Endometrium (tissue), 2 donors: ENCODE results near the gene SDHAF2.
"Not testable (repeated sequence)": the region's sequence is repeated elsewhere in the genome, so short reads cannot be mapped to it uniquely, and the experiment has no call there.

Experiments
- FAIRE-seq: peaks from 2 replicates; lab custom pipeline; 2012; peaks lifted over from hg19 to GRCh38; lab: Jason Lieb, UNC
- donor health status: control.
- donor health status: control.

SDHAF2 gene

GRCh38 chr11:61425367-61426131 is 4.4 kb upstream of the SDHAF2 start:
- FAIRE-seq: no peak

GRCh38 chr11:61429346-61429690 is 606 bp upstream of the SDHAF2 start:
- no peak for FAIRE-seq

GRCh38 chr11:61430839-61431238 is 915 bp downstream of the SDHAF2 start:
- FAIRE-seq: not testable (repeated sequence)

- FAIRE-seq: no peak
Measured at GRCh38 chr11:61437496-61437895, 7.6 kb downstream of the SDHAF2 start.

- no peak for FAIRE-seq
Measured at GRCh38 chr11:61439615-61440014, 9.7 kb downstream of the SDHAF2 start.

GRCh38 chr11:61442616-61443015 is 12.7 kb downstream of the SDHAF2 start:
- no peak for FAIRE-seq

GRCh38 chr11:61445516-61445915 is 15.6 kb downstream of the SDHAF2 start:
- FAIRE-seq: no peak

- no peak for FAIRE-seq
Measured at GRCh38 chr11:61446211-61446651, 16.3 kb downstream of the SDHAF2 start.

- FAIRE-seq: no peak
Measured at GRCh38 chr11:61447601-61448551, 18.0 kb downstream of the SDHAF2 start.

GRCh38 chr11:61448552-61448927 is 18.6 kb downstream of the SDHAF2 start:
- no peak for FAIRE-seq

GRCh38 chr11:61452825-61453224 is 22.9 kb downstream of the SDHAF2 start:
- no peak for FAIRE-seq

GRCh38 chr11:61453695-61454094 is 23.8 kb downstream of the SDHAF2 start:
- no peak for FAIRE-seq

GRCh38 chr11:61454520-61454919 is 24.6 kb downstream of the SDHAF2 start:
- no peak for FAIRE-seq

GRCh38 chr11:61460474-61460881 is 30.6 kb downstream of the SDHAF2 start:
- no peak for FAIRE-seq

GRCh38 chr11:61460986-61461385 is 31.1 kb downstream of the SDHAF2 start:
- FAIRE-seq: no peak

- not testable (repeated sequence) for FAIRE-seq
Measured at GRCh38 chr11:61467602-61468001, 37.7 kb downstream of the SDHAF2 start.

GRCh38 chr11:61468002-61468401 is 38.1 kb downstream of the SDHAF2 start:
- no peak for FAIRE-seq

- FAIRE-seq: no peak
Measured at GRCh38 chr11:61472282-61472681, 42.4 kb downstream of the SDHAF2 start.

GRCh38 chr11:61472868-61473267 is 42.9 kb downstream of the SDHAF2 start:
- FAIRE-seq: no peak

- FAIRE-seq: no peak
Measured at GRCh38 chr11:61473370-61474012, 43.6 kb downstream of the SDHAF2 start.

GRCh38 chr11:61474013-61474643 is 44.2 kb downstream of the SDHAF2 start:
- no peak for FAIRE-seq

GRCh38 chr11:61475433-61475832 is 45.5 kb downstream of the SDHAF2 start:
- no peak for FAIRE-seq
